Ureter (tissue), 1 donor: ENCODE measurements around the gene HOXA3. TPM values are rescaled to one million over a fixed set of nuclear protein-coding genes. Genes with fewer than 3 reads are reported as not detected.

Experiments used
- DNase-seq: peaks from one replicate; pipeline ENCODE4 v3.0.0-alpha.2; 2020; ENCODE audit warnings: low spot score
- total RNA-seq: library from RNA; stranded (reverse); gene quantifications from one replicate; pipeline ENCODE4 v1.2.4, GENCODE V29; 2023
- donor health status: DM: yes; HTN: yes; CAD: no.

The HOXA3 gene
- total RNA-seq, 1 donor from 2014 or later, result 16.0 TPM

- DNase-seq, result no peak
Measured at GRCh38 chr7:27091941-27092818, 60.2 kb downstream of the HOXA3 start.

GRCh38 chr7:27091105-27091504 is 61.3 kb downstream of the HOXA3 start:
- no peak for DNase-seq

DNA sequence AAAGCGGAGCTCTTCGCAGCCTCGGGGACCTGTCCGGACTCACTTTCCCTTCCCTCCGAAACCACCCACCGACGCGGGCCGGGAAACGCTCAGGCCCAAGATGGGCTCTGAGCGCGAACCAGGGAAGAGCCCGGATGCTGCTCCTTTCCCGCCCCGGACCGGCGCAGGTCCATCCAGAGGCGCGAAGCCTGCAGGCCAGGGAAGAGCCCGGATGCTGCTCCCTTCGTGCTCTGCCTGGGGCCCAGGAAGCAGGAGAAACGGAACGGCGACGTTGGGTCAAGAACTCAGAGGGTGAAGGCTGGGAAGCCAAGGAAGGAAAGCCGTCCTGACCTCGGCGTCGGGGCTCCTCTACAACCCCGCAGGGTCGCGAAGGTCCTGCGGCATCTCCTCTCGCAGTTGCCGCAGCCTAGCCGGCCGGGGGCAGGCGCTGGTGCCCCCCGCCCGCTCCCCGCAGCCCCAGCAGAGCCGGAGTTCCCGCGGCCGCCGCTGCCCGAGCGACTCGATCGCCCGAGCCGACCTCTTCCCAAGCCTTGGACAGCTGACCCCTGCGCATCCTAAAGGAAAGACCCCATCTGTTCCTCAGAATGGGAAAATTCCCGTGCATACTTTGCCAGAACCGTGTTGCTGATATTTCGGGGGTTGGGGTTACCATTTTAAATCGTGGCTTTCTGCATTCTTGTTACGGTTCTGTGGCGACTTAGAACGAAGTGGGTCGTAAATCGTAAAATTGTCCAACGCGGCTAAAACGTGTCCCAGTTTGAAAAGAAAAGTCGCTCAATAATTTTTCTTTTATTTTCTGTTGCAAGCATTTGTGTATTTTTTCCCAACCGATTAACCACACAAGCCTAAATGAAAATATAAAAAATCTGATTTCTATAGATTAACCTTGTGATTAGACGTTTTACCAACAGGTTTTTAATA is 64.1 kb downstream of the HOXA3 start:
- no peak for DNase-seq

DNA sequence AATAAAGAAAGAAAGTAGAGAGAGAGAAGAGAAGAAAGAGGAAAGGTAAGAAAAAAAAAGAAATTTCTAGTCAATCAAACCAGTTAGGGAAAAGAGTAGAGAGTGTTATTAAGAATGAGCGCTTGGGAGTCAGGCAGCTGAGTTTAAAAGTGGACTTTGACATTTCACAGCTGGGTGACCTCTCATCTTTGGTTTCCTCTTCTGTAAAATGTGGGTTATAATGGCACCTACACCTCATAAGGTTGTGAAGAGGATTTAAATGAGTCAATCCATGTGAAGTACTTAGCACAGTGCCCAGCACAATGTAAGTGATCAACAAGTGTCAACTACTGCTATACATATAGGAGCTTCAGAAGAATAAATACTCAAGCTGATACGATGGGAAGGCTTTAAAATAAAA is 68.7 kb downstream of the HOXA3 start:
- no peak for DNase-seq

DNA sequence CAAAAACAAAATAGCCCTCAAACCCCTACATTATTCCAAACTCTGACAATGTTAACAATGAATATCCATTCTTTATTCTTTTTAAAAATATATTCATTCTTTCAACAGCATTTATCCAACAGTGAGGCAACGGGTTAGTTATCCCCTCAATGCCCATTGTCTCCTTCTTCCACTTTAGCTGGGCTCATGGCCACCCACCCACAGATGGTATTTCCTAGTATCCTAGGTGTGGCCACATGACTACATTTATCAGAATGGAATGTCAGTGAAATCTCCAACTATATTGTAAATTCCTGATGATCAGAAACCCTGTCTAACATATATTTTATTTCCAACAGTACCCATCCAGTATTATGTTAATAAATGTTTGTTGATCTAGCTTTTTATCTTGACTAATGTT is 70.2 kb downstream of the HOXA3 start:
- DNase-seq, result no peak

- DNase-seq, result no peak
Measured at GRCh38 chr7:27080844-27081436, 71.4 kb downstream of the HOXA3 start.

- DNase-seq, result no peak
Measured at GRCh38 chr7:27079234-27079975, 73.0 kb downstream of the HOXA3 start.

DNA sequence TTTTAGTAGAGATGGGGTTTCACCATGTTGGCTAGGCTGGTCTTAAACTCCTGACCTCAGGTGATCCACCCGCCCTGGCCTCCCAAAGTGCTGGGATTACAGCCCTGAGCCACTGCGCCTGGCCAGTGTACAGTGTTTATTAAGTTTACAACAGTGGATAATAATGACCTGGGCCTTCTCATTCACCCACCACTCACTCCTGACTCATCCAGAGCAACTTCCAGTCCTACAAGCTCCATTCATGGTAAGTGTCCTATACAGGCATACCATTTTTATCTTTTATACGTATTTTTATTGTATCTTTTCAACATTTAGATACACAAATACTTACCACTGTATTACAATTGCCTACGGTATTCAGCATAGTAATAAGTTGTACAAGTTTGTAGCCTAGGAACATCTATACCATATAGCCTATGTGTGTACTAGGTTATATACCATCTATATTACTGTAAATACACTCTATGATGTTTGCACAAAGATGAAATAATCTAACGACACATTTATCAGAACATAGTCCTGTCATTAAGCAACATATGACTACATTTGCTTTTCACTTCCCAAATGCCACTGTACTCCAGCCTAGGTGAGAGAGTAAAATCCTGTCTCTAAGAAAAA is 73.7 kb downstream of the HOXA3 start:
- DNase-seq, result no peak

DNA sequence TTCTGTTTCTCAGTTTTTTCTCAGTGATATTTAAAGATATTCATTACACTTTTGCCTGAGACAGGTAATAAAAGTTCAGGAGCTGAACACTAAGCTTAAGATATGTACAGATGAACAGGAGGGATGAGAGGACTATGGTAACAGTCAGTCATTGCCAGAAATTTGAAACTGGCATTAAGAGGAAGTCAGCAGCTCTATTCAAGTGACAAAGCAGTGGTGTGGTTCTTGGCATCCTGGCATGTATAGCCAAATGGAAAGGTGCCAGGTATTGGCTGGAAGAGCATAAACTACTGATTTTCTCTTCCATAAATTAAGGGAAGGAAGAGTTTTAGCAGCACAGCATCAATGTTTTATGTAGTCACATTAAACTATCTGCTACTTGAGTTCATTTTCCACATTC is 79.3 kb downstream of the HOXA3 start:
- DNase-seq, result no peak

GRCh38 chr7:27071622-27072390 is 80.6 kb downstream of the HOXA3 start:
- no peak for DNase-seq

- no peak for DNase-seq
Measured at GRCh38 chr7:27068259-27068658, 84.1 kb downstream of the HOXA3 start.

- no peak for DNase-seq
Measured at GRCh38 chr7:27066148-27066547, 86.2 kb downstream of the HOXA3 start.

DNA sequence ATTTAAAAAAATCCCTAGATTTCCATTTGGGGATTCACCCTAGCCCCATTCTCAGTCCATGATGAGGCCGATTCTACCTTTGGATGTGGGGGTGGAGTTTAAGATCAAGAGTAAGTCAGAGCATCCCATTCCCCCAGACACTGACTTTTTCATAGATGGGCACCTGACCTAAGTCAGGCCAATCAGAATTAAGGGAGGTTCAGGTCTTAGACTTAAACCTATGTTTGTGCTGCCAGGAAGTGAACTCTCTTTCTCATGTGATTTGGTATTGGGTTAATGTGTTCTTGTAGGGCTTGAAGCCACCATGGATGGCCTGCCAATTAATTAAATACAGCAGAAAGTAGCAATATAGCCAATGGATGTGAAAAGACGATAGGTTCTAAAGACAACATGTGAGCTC is 86.7 kb downstream of the HOXA3 start:
- DNase-seq, result no peak

GRCh38 chr7:27064661-27065060 is 87.7 kb downstream of the HOXA3 start:
- no peak for DNase-seq

DNA sequence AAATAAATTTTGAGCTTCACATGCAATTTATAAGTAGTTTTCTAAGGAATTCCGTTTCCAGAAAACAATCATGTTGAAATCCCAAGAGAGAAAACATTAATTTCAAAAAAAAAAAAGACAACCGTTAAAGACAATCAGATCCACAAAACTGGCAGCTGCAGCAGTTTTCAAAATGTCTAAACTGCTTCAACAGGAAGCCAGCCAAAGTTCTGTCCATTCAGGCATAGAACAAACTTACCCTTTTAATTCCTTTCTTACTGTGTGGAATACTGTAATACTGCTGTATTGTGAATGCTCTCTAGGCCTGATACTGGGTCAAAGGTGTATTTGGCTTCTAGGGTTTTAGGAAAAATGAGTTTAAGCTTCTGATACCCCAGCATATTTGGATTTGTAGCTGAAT is 88.2 kb downstream of the HOXA3 start:
- no peak for DNase-seq

GRCh38 chr7:27062946-27063345 is 89.4 kb downstream of the HOXA3 start:
- no peak for DNase-seq
